ENCODE data around the gene TNFRSF1B.

The TNFRSF1B gene

GRCh38 chr1:12180903-12181302 is 14.1 kb downstream of the TNFRSF1B start:
- H3K4me1 Mint-ChIP-seq (ENCODE audit: low read depth), result peaks cover 47% of the 10 kb centered on the region
- no peak overlapping the region for H3K4me3 Mint-ChIP-seq
- H3K36me3 Mint-ChIP-seq (ENCODE audit: low read depth), result peaks cover 39% of the 10 kb centered on the region
- DNase-seq (ENCODE audit: low spot score), result no peak
- no peaks in the 10 kb centered on the region for H3K27me3 Mint-ChIP-seq (ENCODE audit: low read depth)
- no peaks in the 10 kb centered on the region for H3K9me3 Mint-ChIP-seq
- H3K27ac Mint-ChIP-seq, result peak overlapping the region; percentile 12

GRCh38 chr1:12181568-12181967 is 14.8 kb downstream of the TNFRSF1B start:
- H3K36me3 Mint-ChIP-seq (ENCODE audit: low read depth), result peaks cover 32% of the 10 kb centered on the region
- H3K4me3 Mint-ChIP-seq, result no peak overlapping the region
- H3K27ac Mint-ChIP-seq, result no peak overlapping the region
- no peaks in the 10 kb centered on the region for H3K9me3 Mint-ChIP-seq
- no peaks in the 10 kb centered on the region for H3K27me3 Mint-ChIP-seq (ENCODE audit: low read depth)
- peaks cover 41% of the 10 kb centered on the region for H3K4me1 Mint-ChIP-seq (ENCODE audit: low read depth)
- DNase-seq (ENCODE audit: low spot score), result no peak

GRCh38 chr1:12182410-12182984 is 15.7 kb downstream of the TNFRSF1B start:
- H3K27me3 Mint-ChIP-seq (ENCODE audit: low read depth), result no peaks in the 10 kb centered on the region
- peaks cover 32% of the 10 kb centered on the region for H3K36me3 Mint-ChIP-seq (ENCODE audit: low read depth)
- DNase-seq (ENCODE audit: low spot score), result no peak
- H3K9me3 Mint-ChIP-seq, result no peaks in the 10 kb centered on the region
- H3K4me1 Mint-ChIP-seq (ENCODE audit: low read depth), result peaks cover 37% of the 10 kb centered on the region
- peak overlapping the region; percentile 22 for H3K27ac Mint-ChIP-seq
- no peak overlapping the region for H3K4me3 Mint-ChIP-seq

GRCh38 chr1:12183095-12183794 is 16.5 kb downstream of the TNFRSF1B start:
- H3K36me3 Mint-ChIP-seq (ENCODE audit: low read depth), result peaks cover 27% of the 10 kb centered on the region

GRCh38 chr1:12184008-12184681 is 17.4 kb downstream of the TNFRSF1B start:
- no peak overlapping the region for H3K4me3 Mint-ChIP-seq
- peaks cover 22% of the 10 kb centered on the region for H3K36me3 Mint-ChIP-seq (ENCODE audit: low read depth)
- no peak overlapping the region for H3K27ac Mint-ChIP-seq
- H3K27me3 Mint-ChIP-seq (ENCODE audit: low read depth), result no peaks in the 10 kb centered on the region
- no peak for DNase-seq (ENCODE audit: low spot score)
- H3K4me1 Mint-ChIP-seq (ENCODE audit: low read depth), result peaks cover 24% of the 10 kb centered on the region
- H3K9me3 Mint-ChIP-seq, result no peaks in the 10 kb centered on the region

More at GRCh38 chr1:12183095-12183794, 16.5 kb downstream of the TNFRSF1B start:
- Mint-ChIP-seq H3K27me3 (ENCODE audit: low read depth) (no peaks in the 10 kb centered on the region), H3K4me3 (no peak overlapping the region), H3K27ac (no peak overlapping the region), H3K9me3 (no peaks in the 10 kb centered on the region), H3K4me1 (ENCODE audit: low read depth) (peaks cover 31% of the 10 kb centered on the region)
- DNase-seq (ENCODE audit: low spot score), result no peak

- Mint-ChIP-seq H3K27ac (no peak overlapping the region), H3K9me3 (no peaks in the 10 kb centered on the region), H3K36me3 (ENCODE audit: low read depth) (peaks cover 26% of the 10 kb centered on the region), H3K27me3 (ENCODE audit: low read depth) (no peaks in the 10 kb centered on the region), H3K4me1 (ENCODE audit: low read depth) (peaks cover 25% of the 10 kb centered on the region), H3K4me3 (no peak overlapping the region)
- DNase-seq (ENCODE audit: low spot score), result no peak
Measured at GRCh38 chr1:12185036-12185917, 18.5 kb downstream of the TNFRSF1B start.

GRCh38 chr1:12185918-12186678 is 19.3 kb downstream of the TNFRSF1B start:
- H3K27me3 Mint-ChIP-seq (ENCODE audit: low read depth), result no peaks in the 10 kb centered on the region
- DNase-seq (ENCODE audit: low spot score), result no peak
- peaks cover 27% of the 10 kb centered on the region for H3K36me3 Mint-ChIP-seq (ENCODE audit: low read depth)
- H3K4me1 Mint-ChIP-seq (ENCODE audit: low read depth), result peaks cover 25% of the 10 kb centered on the region
- H3K4me3 Mint-ChIP-seq, result no peak overlapping the region
- H3K9me3 Mint-ChIP-seq, result no peaks in the 10 kb centered on the region
- H3K27ac Mint-ChIP-seq, result peak overlapping the region; percentile 35

GRCh38 chr1:12186679-12186985 is 19.8 kb downstream of the TNFRSF1B start:
- Mint-ChIP-seq H3K36me3 (ENCODE audit: low read depth) (peaks cover 27% of the 10 kb centered on the region), H3K4me3 (no peak overlapping the region), H3K9me3 (no peaks in the 10 kb centered on the region), H3K4me1 (ENCODE audit: low read depth) (peaks cover 25% of the 10 kb centered on the region), H3K27ac (no peak overlapping the region), H3K27me3 (ENCODE audit: low read depth) (no peaks in the 10 kb centered on the region)
- DNase-seq (ENCODE audit: low spot score), result no peak

GRCh38 chr1:12188115-12188514 is 21.3 kb downstream of the TNFRSF1B start:
- H3K4me3 Mint-ChIP-seq, result no peak overlapping the region
- H3K27ac Mint-ChIP-seq, result no peak overlapping the region
- DNase-seq (ENCODE audit: low spot score), result no peak
- peaks cover 31% of the 10 kb centered on the region for H3K36me3 Mint-ChIP-seq (ENCODE audit: low read depth)
- no peaks in the 10 kb centered on the region for H3K9me3 Mint-ChIP-seq
- H3K4me1 Mint-ChIP-seq (ENCODE audit: low read depth), result peaks cover 15% of the 10 kb centered on the region
- no peaks in the 10 kb centered on the region for H3K27me3 Mint-ChIP-seq (ENCODE audit: low read depth)

- H3K36me3 Mint-ChIP-seq (ENCODE audit: low read depth), result peaks cover 32% of the 10 kb centered on the region
- no peak overlapping the region for H3K27ac Mint-ChIP-seq
- H3K4me1 Mint-ChIP-seq (ENCODE audit: low read depth), result peaks cover 12% of the 10 kb centered on the region
Measured at GRCh38 chr1:12188657-12189327, 22.0 kb downstream of the TNFRSF1B start.

GRCh38 chr1:12189328-12189682 is 22.5 kb downstream of the TNFRSF1B start:
- Mint-ChIP-seq H3K9me3 (no peaks in the 10 kb centered on the region), H3K4me3 (no peak overlapping the region), H3K27me3 (ENCODE audit: low read depth) (no peaks in the 10 kb centered on the region), H3K4me1 (ENCODE audit: low read depth) (peaks cover 15% of the 10 kb centered on the region), H3K36me3 (ENCODE audit: low read depth) (peaks cover 37% of the 10 kb centered on the region), H3K27ac (peak overlapping the region; percentile 8)
- DNase-seq (ENCODE audit: low spot score), result no peak

More at GRCh38 chr1:12188657-12189327, 22.0 kb downstream of the TNFRSF1B start:
- H3K9me3 Mint-ChIP-seq, result no peaks in the 10 kb centered on the region
- no peak overlapping the region for H3K4me3 Mint-ChIP-seq
- no peaks in the 10 kb centered on the region for H3K27me3 Mint-ChIP-seq (ENCODE audit: low read depth)
- no peak for DNase-seq (ENCODE audit: low spot score)

- H3K4me1 Mint-ChIP-seq (ENCODE audit: low read depth), result peaks cover 18% of the 10 kb centered on the region
- peaks cover 49% of the 10 kb centered on the region for H3K36me3 Mint-ChIP-seq (ENCODE audit: low read depth)
- H3K4me3 Mint-ChIP-seq, result no peak overlapping the region
- H3K27ac Mint-ChIP-seq, result peak overlapping the region; percentile 49
- H3K9me3 Mint-ChIP-seq, result no peaks in the 10 kb centered on the region
- H3K27me3 Mint-ChIP-seq (ENCODE audit: low read depth), result no peaks in the 10 kb centered on the region
- no peak for DNase-seq (ENCODE audit: low spot score)
Measured at GRCh38 chr1:12191242-12192032, 24.6 kb downstream of the TNFRSF1B start.
